Brain pericyte (primary cell): ENCODE results near the gene SHQ1.

Experiments used
- DNase-seq: peaks from one replicate; pipeline ENCODE4 v3.0.0-alpha.2; 2012; ENCODE audit warnings: low read depth, low spot score

The SHQ1 gene

DNA sequence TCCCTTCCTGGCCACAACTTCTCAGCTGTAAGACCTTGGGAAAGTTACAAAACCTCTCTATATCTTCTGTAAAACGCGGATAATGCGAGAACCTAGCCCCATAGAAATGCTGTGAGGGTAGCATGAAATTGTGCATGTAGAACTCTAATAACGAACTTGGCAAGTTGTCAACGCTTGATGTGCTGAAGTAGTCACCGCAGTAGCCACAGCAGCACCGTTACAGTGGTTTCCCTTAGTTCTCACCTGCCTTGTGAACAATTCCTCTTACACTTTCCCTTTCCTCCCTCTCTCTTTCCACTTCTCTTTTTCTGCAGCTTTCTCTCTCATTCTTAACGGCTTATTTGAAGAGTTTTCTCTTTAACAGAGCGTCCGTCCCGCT lies 447 bp upstream of the SHQ1 start:
- no peak for DNase-seq

DNA sequence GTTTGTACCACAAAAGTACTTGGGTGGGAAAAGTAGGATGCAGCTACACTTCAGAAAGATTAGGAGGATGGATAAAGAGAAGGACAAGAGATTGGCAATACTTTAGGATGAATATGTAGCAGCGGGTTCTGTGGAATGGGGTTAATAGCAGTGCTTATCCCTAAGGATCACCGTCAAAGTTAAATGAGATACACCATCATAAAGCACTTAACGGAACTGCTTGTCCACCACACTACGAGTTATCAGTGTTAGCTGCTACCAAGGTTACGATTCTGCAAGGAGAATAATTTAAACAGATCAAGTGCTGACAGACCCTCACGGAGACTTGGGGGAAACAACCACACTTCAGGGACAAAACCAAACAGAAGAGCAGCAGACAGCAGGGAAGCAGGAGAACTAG lies 963 bp downstream of the SHQ1 start:
- DNase-seq, result no peak

DNA sequence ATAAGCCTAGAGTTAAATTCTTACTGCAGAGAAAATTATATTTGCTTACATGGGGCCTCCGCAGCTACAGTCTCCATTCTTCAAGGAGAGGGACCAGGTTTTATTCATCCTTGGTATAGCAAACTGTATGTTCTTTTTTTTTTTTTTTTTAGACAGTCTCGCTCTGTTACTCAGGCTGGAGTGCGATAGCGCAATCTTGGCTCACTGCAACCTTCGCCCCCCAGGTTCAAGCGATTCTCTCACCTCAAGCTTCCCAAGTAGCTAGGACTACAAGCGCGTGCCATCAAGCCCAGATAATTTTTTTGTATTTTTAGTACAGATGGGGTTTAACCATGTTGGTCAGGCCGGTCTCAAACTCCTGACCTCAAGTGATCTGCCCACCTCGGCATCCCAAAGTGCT lies 2.1 kb downstream of the SHQ1 start:
- no peak for DNase-seq

DNA sequence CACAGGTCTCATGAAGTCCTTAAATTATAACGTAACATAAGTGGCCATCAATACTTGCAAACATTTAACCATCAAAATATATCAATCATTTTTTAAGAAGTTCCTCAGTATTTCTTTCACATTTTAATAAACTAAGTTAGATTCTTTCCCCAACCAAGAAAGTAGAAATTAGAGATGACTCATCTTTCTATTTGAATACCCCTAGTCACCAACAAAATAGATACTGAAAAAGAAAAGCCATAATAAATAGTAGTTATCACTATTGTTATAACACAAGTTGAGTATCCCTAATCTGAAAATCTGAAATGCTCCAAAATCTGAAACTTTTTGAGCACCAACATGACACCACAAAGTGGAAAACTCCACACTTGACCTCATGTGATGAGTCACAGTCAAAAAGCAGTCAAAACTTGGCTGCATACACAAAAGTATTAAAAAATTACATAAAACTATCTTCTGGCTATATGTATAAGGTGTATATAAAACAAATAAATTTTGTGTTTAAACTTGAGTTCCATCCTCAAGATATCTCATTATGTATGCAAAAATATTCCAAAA lies 3.7 kb downstream of the SHQ1 start:
- DNase-seq, result no peak

DNA sequence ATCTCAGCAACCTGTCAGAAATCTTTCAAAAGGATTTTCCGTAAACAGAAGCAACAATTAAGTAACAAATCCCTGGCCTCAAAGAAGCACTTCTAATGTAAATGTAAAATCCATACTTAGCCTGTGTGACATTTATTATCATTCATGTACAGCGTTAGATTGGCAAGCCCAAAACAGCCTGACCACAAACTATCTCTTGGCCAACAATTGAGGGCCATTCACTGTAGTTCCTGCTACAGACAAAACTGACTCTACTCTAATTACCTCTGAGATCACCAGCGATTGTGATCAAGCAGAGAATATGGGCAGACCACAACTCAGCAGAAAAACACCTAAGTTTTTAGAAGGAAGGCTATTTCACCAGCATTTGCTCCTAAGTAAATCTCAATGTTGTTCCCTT lies 9.2 kb downstream of the SHQ1 start:
- no peak for DNase-seq

DNA sequence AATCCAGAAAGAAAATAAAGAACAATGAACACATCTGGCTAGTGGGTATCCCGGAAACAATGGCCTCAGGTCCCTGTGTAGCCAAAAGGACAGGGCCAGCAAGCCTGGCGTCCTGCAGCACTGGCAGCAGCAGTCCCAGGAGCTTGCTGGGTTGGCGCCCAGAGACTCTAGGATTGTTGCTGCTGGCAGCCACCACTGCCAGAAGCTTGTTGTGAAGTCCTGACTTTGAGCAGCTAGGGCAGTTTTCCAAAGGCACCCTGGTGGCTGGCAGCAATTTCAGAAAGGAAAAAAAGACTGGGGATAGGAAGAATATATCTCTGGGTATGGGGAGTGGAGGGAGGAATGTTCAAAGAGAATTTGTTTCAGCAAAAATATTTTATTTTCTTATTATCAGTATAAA lies 11.3 kb downstream of the SHQ1 start:
- no peak for DNase-seq

DNA sequence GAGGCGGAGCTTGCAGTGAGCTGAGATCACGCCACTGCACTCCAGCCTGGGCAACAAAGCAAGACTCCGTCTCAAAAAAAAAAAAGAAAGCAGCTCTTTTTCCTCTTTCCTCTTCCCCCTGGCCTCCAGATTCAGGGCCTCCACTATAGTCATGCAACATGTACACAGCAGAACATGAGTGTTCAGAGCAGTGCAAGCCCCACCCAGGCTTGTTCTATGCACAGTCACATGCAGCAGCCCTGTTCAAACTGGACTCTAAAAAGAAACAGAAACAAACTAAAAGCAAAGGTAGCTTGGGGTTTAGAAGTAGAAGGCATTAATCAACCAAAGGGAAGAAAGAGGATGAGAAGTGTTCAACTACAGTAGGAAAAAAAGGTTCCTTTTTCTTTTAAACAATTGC lies 11.8 kb downstream of the SHQ1 start:
- no peak for DNase-seq

DNA sequence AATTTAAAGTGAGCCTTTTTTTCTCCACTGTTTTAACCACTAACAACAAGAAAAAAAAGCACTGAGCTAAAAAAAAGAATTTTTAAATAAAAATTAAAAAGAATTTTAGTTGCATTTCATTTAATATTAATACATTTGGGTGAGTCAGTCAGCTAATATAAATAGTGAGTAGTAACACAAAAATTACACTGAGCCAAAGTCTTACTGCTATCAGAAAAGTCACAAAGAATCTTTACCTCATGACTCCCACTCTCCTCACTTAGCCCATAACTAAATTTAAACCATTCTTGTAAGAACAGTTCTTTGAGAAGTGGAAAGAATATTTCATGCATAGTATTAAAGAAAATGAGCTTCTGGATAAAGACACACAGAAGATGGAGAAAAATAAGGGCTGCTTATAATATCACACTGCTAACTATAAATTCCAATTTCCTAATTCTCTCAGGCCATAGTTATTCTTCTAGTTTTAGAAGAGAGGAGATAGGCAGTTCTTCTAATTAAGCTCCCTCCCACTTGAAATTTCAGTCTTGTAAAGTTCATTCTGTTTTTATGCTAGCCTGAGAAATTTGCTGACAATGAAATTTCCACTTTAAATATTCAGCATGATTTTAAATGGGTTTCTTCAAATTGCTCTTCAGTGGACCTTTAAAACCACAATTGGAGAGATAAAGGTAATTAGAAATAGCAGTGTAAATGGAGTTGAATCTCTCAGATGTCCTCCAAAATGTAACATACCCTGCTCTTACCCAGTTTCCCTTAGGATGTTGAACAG lies 17.6 kb downstream of the SHQ1 start:
- no peak for DNase-seq

DNA sequence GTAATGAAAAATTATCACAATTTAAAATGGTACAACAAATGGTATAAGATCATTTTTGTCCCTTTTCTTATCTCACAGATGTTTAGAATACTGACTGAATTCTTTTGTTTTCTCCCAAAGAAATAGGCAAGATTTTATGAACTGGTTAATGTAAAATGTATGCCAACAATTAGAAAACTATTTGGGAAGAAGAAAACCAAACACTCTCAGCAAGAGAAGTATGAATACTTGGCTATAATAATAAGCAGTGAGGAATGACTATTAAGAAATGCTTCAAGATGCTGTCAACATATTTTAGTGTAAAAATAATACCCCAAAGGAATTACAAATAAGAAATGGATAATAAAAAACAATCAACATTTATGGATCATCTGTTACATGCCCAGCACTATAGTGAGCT lies 18.5 kb downstream of the SHQ1 start:
- DNase-seq, result no peak

DNA sequence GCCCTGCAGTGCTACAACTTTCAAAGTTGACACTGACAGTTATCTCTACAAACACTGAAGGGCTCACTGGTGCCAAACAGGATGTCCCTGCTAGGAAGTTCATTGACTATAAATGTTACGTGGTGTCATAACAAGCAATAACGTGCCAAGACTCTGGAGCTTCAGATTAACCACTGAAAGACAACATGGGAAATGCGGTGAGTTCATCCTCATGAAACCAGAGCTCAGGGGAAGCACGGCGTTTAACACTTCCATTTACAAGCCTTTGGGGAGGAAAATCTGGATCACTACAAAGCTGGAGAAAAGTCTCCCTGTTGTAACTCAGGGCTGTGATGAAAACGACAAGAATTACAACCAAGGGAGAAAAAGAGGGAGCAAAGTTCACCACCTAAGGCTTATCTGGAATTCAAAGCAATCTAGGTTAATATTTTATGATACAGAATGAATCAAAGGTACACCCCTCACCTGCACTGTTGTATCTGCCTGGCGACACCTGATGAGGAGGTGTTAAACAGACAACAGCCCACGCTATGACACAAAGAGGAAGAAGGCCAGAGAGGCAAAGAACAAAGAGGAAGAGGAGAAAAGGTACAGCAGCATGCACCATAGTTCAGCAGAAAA lies 27.0 kb downstream of the SHQ1 start:
- DNase-seq, result no peak

DNA sequence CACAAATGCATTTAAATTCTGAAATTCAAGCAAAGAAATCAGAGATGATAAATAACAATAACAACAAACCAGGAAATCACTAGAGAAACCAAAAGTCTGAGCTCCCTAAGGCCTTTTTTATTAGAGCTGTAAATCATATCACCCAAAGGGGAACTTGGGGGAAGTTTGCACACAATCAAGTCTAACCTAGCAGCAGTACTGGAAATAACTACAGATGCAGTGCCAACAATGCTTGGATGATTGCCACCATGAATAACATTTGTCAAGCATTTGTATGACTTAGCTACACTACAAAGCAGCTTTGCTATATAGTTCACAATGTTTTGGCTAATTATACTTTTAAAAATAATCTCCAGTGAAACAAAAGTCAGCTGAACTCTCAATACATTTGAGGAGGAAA lies 27.8 kb downstream of the SHQ1 start:
- no peak for DNase-seq

DNA sequence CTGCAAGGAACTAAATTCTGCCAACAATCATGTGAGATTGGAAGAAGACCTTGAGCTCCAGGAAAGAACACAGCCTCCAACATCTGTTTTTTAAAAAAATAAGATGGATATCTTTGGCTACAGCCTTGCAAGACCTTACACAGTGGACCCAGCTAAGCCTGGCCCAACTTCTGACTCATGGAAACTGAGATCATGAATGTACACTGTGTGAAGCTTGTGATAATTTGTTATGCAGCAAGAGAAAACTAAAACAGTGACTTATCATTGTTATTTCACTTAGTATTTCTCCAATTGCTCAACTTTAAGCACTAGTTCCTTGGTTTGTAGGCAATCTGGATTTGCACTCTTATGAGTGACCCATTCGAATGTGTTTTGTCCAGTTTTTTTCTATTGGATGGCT lies 29.3 kb downstream of the SHQ1 start:
- no peak for DNase-seq

DNA sequence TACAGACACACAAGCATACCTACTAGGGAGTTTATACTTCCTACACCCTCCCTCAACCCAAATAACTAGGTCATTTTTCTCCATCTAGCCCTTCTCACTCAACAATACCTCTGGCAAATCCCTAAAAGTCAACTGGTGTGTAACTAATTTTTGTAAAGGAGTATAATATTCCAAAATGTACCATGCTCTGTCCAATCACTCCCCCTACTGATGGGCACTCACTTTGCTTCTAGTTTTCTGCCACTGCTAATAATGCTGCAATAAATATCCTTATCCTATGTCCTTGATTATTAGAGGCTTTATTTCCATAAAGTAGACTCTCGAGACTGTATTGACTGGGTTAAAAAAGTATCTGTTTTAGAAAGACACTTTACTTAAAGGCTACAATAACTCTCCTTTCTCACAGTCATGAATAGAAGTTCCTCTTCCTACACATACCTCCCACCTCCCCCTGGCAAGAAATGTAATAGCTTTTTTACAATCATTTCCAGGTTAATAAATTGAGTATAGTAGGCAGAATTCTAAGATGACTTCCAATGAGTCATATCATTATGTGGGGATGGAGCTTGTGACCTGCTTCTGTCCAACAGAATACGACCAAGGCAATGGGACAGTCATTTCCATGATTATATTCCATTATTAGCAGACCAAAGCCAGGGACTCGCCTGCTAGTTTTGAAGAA lies 30.0 kb downstream of the SHQ1 start:
- no peak for DNase-seq

DNA sequence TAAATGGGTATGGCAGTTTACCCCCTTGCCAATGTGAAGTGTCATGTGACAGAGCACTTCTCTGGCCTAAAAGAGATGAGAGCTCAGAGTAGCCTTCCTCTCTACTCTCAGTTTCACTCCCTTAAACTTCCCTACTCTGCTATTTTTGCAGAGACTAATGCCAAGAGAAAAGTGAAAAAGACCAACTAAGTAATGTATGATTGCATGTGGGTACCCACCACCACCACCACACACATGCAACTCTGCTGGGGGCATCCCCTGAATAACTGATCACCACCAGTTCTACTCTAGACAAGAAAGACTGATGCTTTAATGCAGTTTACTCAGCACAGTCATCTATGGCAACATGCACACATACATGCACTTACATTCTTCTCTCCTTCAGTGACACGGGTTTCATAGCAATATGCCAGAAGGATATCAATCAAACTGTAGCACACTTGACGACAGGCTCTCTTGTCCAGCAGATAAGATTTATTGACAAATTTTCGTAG lies 31.3 kb downstream of the SHQ1 start:
- DNase-seq, result no peak

DNA sequence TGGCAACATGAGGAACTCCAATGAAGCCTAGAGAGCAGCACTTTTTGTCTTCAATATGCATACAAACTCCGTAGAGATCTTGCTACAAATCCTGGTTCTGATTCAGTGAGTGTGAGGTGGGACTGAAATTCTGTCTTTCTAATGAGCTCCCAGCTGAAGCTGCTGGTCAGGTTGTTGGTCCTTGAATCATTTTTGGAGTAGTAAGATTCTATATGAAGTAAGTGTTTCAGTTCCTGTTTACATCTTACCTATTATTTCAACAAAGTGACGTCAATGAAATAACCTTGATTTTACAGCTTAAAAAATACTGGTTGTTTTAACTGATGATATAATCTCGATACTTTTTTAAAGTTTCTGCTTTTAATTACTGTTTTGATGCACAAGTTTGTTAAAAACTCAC lies 33.9 kb downstream of the SHQ1 start:
- DNase-seq, result no peak

DNA sequence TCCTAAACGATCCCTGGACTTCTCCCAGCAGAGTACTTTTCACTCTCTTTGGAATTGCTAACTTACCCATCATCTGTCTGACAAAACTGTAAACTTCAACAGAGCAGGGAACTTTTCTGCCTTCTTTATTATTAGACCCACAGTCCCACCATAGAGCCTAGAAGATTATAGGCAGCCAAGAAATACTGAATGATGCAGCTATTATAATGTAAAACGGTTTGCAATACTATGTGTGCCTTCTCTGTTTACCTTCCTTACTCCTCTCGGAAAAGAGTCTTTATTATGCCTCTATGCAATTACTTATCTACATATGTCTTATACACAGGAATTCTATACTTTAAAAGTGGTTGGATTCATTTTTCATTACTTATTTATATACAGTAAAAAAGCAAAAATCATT lies 36.0 kb downstream of the SHQ1 start:
- DNase-seq, result no peak

DNA sequence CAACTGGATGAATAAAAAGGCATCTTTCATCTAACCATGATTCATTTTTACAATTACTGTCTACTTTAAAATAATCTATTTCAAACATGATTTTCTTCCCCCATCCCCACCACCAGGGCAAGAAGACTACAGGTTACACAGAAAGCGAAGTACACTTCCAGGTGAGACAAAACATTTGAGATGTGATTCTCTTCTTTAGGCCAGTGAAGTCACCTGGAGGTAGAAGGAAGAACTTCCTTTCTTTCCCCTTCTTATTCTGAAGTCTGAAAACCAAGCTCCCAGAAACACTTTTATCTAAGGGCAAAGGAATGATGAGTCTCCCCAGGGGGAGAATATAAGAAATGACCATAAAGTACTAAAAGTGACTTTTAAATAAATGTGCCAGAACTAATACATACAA lies 36.7 kb downstream of the SHQ1 start:
- DNase-seq, result no peak

DNA sequence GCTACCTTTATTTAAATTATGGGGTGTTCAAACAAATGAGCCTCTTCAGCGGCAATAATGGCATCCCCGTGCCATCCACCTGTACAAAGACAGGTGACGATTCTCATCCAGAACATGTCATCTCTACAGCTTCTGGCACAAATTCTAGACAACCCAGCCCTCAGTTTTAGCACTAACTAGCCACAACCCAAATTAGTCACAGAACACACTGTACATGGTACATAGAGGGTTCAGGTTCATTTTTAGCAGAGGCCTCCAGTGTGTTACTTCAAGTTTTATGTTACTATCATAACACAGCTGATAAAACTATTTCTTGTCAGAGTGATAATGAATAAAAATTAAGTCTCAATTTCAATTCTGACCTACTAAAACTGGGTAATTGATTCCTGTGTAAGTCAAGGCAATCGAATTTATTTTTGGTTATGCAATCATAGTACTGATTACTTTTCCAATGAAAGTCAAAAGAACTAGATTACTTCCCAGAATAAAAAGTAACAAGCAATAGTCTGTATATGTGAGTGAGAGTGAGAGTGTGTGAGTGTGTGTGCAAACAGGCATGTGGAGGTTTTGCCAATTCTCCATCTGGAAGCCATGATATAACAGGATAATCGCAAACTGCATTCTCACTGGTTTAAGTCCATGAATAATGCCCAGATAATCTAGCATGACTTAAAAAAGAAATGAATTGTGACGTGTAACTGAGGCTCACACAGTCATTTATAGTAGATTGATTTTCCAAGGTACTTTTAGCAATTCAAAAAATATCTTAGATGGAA lies 37.4 kb downstream of the SHQ1 start:
- no peak for DNase-seq

DNA sequence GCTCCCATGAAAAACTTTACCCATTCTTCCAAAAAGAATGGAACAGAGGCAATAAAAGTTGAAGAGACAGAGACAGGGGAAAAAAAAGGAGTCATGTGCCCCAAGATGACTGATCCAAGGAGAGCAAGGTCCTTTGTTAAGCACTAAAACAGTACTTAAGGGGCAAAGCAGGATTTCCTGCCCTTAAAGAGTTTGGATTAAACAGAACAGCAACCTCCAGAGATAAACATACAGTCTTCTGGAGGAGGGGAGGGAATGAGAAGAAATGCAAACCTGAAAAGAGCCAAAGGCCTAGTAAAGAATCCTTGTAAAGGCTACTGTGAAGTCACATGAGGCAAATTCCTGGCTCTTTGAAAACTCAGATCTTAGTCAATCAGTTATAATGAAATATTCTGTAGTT lies 38.2 kb downstream of the SHQ1 start:
- DNase-seq, result no peak

DNA sequence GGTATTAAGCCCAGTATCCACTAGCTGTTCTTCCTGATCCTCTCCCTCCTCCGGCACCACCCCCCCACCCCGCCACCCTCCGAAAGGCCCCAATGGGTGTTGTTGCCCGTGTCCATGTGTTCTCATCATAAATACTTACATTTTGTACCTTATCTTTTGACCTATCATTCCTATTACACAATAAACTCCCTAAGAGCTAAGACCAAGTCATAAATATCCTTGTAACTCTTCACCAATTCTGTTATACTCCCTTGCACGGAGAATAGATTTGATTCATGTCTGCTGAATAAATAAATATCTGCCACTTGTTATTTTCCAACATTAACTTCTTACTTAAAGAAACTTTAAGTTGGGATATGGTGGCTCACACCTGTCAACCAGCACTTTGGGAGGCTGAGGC lies 43.9 kb downstream of the SHQ1 start:
- no peak for DNase-seq

DNA sequence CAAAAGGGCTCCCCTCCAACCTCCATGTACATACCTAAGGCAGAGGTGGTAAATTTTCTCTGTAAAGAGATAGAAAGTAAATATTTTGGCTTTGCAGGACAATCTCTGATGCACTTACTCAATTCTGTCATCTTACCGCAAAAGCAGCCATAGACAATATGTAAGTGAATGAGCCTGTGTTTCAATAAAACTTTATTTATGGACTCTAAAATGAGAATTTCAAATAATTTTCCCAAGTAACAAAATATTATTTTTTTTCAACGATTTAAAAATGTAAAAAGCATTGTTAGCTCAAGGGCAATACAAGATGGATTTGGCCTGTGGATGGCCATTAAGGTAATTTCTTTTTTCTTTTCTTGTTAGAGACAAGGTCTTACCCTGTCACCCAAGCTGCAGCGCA lies 44.7 kb downstream of the SHQ1 start:
- no peak for DNase-seq

DNA sequence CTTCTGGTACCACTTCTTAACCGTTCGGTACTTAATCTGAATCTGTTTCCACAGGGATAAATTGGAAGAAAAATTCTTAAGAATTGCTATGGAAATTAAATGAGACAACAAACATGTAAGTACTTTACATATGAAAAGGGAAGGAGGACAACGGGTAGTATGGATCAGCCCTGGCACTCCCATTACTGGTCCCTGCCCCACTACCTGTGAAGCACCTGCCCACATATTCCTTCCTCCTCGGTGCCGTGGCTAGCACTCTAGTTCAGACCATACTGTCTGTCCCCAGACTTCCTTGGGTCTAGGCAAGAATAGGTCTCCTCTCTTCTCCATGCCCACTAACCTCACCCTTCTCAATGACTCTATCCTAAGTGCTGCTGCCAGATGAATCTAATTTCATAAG lies 46.2 kb downstream of the SHQ1 start:
- DNase-seq, result no peak
